HepG2 (cell line): ENCODE measurements around the gene FDPS. TPM values are rescaled to one million over a fixed set of nuclear protein-coding genes. Genes with fewer than 3 reads are reported as not detected.

Experiments
- ATF2 ChIP-seq: sonication (generic); formaldehyde crosslinking; IDR thresholded peaks from 2 replicates; pipeline ENCODE4 v1.4.0; 2020; ENCODE audit warnings: missing genetic modification reagents
- CBX1 ChIP-seq: IDR thresholded peaks from one replicate; pipeline ENCODE4 v1.6.1; 2016; ENCODE audit warnings: antibody characterized with exemption, low read depth
- CBX2 ChIP-seq, 2 experiments: fragments of 200-600 bp in 1 of 2; sonication (generic); formaldehyde crosslinking in 1 of 2; IDR thresholded peaks; 2 replicates each; pipeline versions ENCODE4 v1.7.0 to v1.8.1; 2018 to 2022; ENCODE audit warnings: low read depth in 2 of 2, low read length in 1 of 2, mild to moderate bottlenecking in 1 of 2, missing genetic modification reagents in 1 of 2
- FOSL2 ChIP-seq: sonication (generic); formaldehyde crosslinking; IDR thresholded peaks from 2 replicates; pipeline ENCODE4 v1.4.0; 2020; ENCODE audit warnings: missing genetic modification reagents
- GABPB1 ChIP-seq: IDR thresholded peaks from 2 replicates; pipeline ENCODE4 v1.6.1; 2016; ENCODE audit warnings: mild to moderate bottlenecking, missing genetic modification reagents, moderate library complexity, missing compliant biosample characterization
- HNRNPL ChIP-seq: fragments of 200-400 bp; formaldehyde crosslinking; IDR thresholded peaks from 2 replicates; pipeline ENCODE4 v1.6.1; 2017; ENCODE audit warnings: mild to moderate bottlenecking, low read depth, low read length
- KAT2B ChIP-seq: fragments of 150-350 bp; IDR thresholded peaks from 2 replicates; pipeline ENCODE4 v1.6.1; 2014; ENCODE audit warnings: low read depth, low read length, borderline replicate concordance
- MIER3 ChIP-seq: IDR thresholded peaks from 2 replicates; pipeline ENCODE4 v1.6.1; 2016; ENCODE audit warnings: missing compliant biosample characterization, borderline replicate concordance
- PRPF4 ChIP-seq: fragments of 200-400 bp; formaldehyde crosslinking; IDR thresholded peaks from 2 replicates; pipeline ENCODE4 v1.6.1; 2016; ENCODE audit warnings: low read length, low read depth; ENCODE audit not compliant: poor library complexity, severe bottlenecking
- RFX3 ChIP-seq: IDR thresholded peaks from 2 replicates; pipeline ENCODE4 v1.6.1; 2016; ENCODE audit warnings: missing biosample characterization, missing genetic modification reagents
- XRCC5 ChIP-seq: fragments of 200-400 bp; formaldehyde crosslinking; optimal IDR thresholded peaks from 2 replicates; pipeline ENCODE3; 2017; ENCODE audit warnings: mild to moderate bottlenecking, low read length
- ZBTB10 ChIP-seq: sonication (generic); formaldehyde crosslinking; IDR thresholded peaks from 2 replicates; pipeline ENCODE4 v1.4.0; 2020; ENCODE audit warnings: missing genetic modification reagents, borderline replicate concordance
- ZBTB43 ChIP-seq: sonication (generic); formaldehyde crosslinking; conservative IDR thresholded peaks from 2 replicates; pipeline ENCODE4 v1.4.0; 2020; ENCODE audit warnings: missing genetic modification reagents
- ZHX1 ChIP-seq: sonication (generic); formaldehyde crosslinking; IDR thresholded peaks from 2 replicates; pipeline ENCODE4 v1.8.1; 2022; ENCODE audit warnings: low read depth, mild to moderate bottlenecking, missing genetic modification reagents
- ZNF232 ChIP-seq: sonication (generic); formaldehyde crosslinking; IDR thresholded peaks from 2 replicates; pipeline ENCODE4 v1.4.0; 2020; ENCODE audit warnings: missing genetic modification reagents, borderline replicate concordance
- ZNF260 ChIP-seq: sonication (generic); formaldehyde crosslinking; IDR thresholded peaks from 2 replicates; pipeline ENCODE4 v1.4.0; 2020; ENCODE audit warnings: missing genetic modification reagents, low read depth, mild to moderate bottlenecking, borderline replicate concordance
- ZNF569 ChIP-seq: sonication (generic); formaldehyde crosslinking; IDR thresholded peaks from 2 replicates; pipeline ENCODE4 v1.5.0; 2020; ENCODE audit warnings: mild to moderate bottlenecking, missing genetic modification reagents, moderate library complexity, borderline replicate concordance
- ZNF644 ChIP-seq: IDR thresholded peaks from 2 replicates; pipeline ENCODE4 v1.6.1; 2016; ENCODE audit warnings: low read depth
- ZNF703 ChIP-seq: sonication (generic); formaldehyde crosslinking; IDR thresholded peaks from 2 replicates; pipeline ENCODE4 v1.5.1; 2020; ENCODE audit warnings: missing genetic modification reagents, mild to moderate bottlenecking, moderate library complexity, borderline replicate concordance
- ZNF841 ChIP-seq: sonication (generic); formaldehyde crosslinking; IDR thresholded peaks from 2 replicates; pipeline ENCODE4 v1.8.1; 2023; ENCODE audit warnings: missing genetic modification reagents, borderline replicate concordance
- ZSCAN25 ChIP-seq: sonication (generic); formaldehyde crosslinking; IDR thresholded peaks from 2 replicates; pipeline ENCODE4 v1.8.0; 2022; ENCODE audit warnings: mild to moderate bottlenecking, missing genetic modification reagents
- polyA plus RNA-seq, 8 experiments: library from polyadenylated mRNA; depleted of rRNA in 3 of 8; stranded (reverse) in 7 of 8; unstranded in 1 of 8; fragments of >200 nt; fragmentation: Illumina TruSeq in 4 of 8; extraction: Trizol in 4 of 8; gene quantifications; 2 replicates each; pipeline versions ENCODE4 v1.2.1 to v1.2.3, GENCODE V29; 2011 to 2016; ENCODE audit warnings: low read depth in 4 of 8, missing spikeins in 1 of 8, mixed read lengths in 1 of 8; ENCODE audit not compliant: insufficient read depth in 1 of 8
- total RNA-seq, 5 experiments: library from RNA; depleted of rRNA; stranded (reverse); fragments of >200 nt; fragmentation: Illumina TruSeq; extraction: Trizol; gene quantifications; 2 replicates each; pipeline ENCODE4 v1.2.3, GENCODE V29; 2016; ENCODE audit warnings: low read depth in 1 of 5

The FDPS gene
- total and polyA plus RNA-seq, 2 of the 13 experiments (the other 11 are each of a cell fraction or from before 2014, with no cell fraction given) = 264 to 519 TPM

- peak; percentile 92 for TF ChIP-seq ZBTB43
- TF ChIP-seq CBX2 (IDR thresholded peaks at IDR 0.05; ENCODE audit: low read depth, low read length) = no peak
- no peak for TF ChIP-seq CBX2 (CRISPR knock-in tag; IDR thresholded peaks at IDR 0.05; ENCODE audit: low read depth)
- peak; percentile 69 for TF ChIP-seq ATF2 (CRISPR knock-in tag)
- no peak for TF ChIP-seq ZHX1 (CRISPR knock-in tag)
- TF ChIP-seq ZNF703 (CRISPR knock-in tag) = peak; percentile 34; the same call in 1 of the 2 replicates
- peak; percentile 73; the same call in 1 of the 2 replicates for TF ChIP-seq MIER3 (CRISPR knock-in tag)
- peak; percentile 95 for TF ChIP-seq ZNF232 (CRISPR knock-in tag)
- no peak for TF ChIP-seq RFX3
- no peak for TF ChIP-seq ZNF260 (CRISPR knock-in tag)
- TF ChIP-seq XRCC5 = peak; percentile 34
- TF ChIP-seq ZNF569 = no peak
- TF ChIP-seq ZNF644 = peak; percentile 97
- TF ChIP-seq ZNF841 (CRISPR knock-in tag) = no peak
- TF ChIP-seq GABPB1 (CRISPR knock-in tag) = peak; percentile 21; the same call in 1 of the 2 replicates
- no peak for TF ChIP-seq PRPF4
- TF ChIP-seq KAT2B = no peak
- no peak for TF ChIP-seq ZBTB10
- TF ChIP-seq CBX1 = no peak
- TF ChIP-seq HNRNPL = peak; percentile 80; the same call in 1 of the 2 replicates
- peak; percentile 43 for TF ChIP-seq FOSL2 (CRISPR knock-in tag)
- TF ChIP-seq ZSCAN25 (CRISPR knock-in tag) = peak; percentile 84; the same call in 1 of the 2 replicates
Measured at GRCh38 chr1:155300553-155301329, 7.9 kb upstream of the FDPS start (continued).
